ENCODE measurements around the gene GCNT3. TPM values are rescaled to one million over a fixed set of nuclear protein-coding genes. Genes with fewer than 3 reads are reported as not detected.
"Not testable (repeated sequence)": the region's sequence is repeated elsewhere in the genome, so short reads cannot be mapped to it uniquely, and the experiment has no call there.

Gene GCNT3
- total RNA-seq, 1 donor, result 0.72 TPM

GRCh38 chr15:59632714-59633113, 21.1 kb downstream of the GCNT3 start:
- Histone ChIP-seq H3K4me3 (ENCODE audit: insufficient read depth, low read length) (no peak overlapping the region), H3K79me2 (ENCODE audit: insufficient read depth, low read length) (no peaks in the 10 kb centered on the region), H3K4me1 (ENCODE audit: insufficient read depth, low read length) (no peaks in the 10 kb centered on the region), H3K4me2 (ENCODE audit: insufficient read depth, low read length) (no peak overlapping the region), H3K9me3 (ENCODE audit: low read depth, low read length) (no peaks in the 10 kb centered on the region), H4K20me1 (ENCODE audit: insufficient read depth, low read length) (no peaks in the 10 kb centered on the region), H3K27me3 (ENCODE audit: insufficient read depth, low read length) (no peaks in the 10 kb centered on the region), H3K36me3 (ENCODE audit: insufficient read depth, low read length) (no peaks in the 10 kb centered on the region), H2AFZ (ENCODE audit: low read length) (no peak overlapping the region), H3K27ac (ENCODE audit: low read depth, low read length) (no peak overlapping the region)
- DNase-seq (ENCODE audit: insufficient read length, low spot score, missing footprints), result peak; percentile 49
- TF ChIP-seq CTCF (IDR thresholded peaks at IDR 0.05; ENCODE audit: extremely low read depth, low read depth, low read length), result peak; percentile 53

- H4K20me1 ChIP-seq (ENCODE audit: insufficient read depth, low read length), result no peaks in the 10 kb centered on the region
- no peak overlapping the region for H3K4me2 ChIP-seq (ENCODE audit: insufficient read depth, low read length)
- no peak for TF ChIP-seq CTCF (IDR thresholded peaks at IDR 0.05; ENCODE audit: extremely low read depth, low read depth, low read length)
- H3K36me3 ChIP-seq (ENCODE audit: insufficient read depth, low read length), result peaks cover 16% of the 10 kb centered on the region
- DNase-seq (ENCODE audit: insufficient read length, low spot score, missing footprints), result no peak
- no peak overlapping the region for H3K4me3 ChIP-seq (ENCODE audit: insufficient read depth, low read length)
- H3K4me1 ChIP-seq (ENCODE audit: insufficient read depth, low read length), result no peaks in the 10 kb centered on the region
- H3K27ac ChIP-seq (ENCODE audit: low read depth, low read length), result no peak overlapping the region
- no peaks in the 10 kb centered on the region for H3K9me3 ChIP-seq (ENCODE audit: low read depth, low read length)
- no peaks in the 10 kb centered on the region for H3K27me3 ChIP-seq (ENCODE audit: insufficient read depth, low read length)
- no peaks in the 10 kb centered on the region for H3K79me2 ChIP-seq (ENCODE audit: insufficient read depth, low read length)
- H2AFZ ChIP-seq (ENCODE audit: low read length), result no peak overlapping the region
Observed at GRCh38 chr15:59636184-59636583, 24.6 kb downstream of the GCNT3 start.

GRCh38 chr15:59637507-59637906, 25.9 kb downstream of the GCNT3 start:
- H3K4me2 ChIP-seq (ENCODE audit: insufficient read depth, low read length); H3K4me1 ChIP-seq (ENCODE audit: insufficient read depth, low read length); H3K4me3 ChIP-seq (ENCODE audit: insufficient read depth, low read length); H3K79me2 ChIP-seq (ENCODE audit: insufficient read depth, low read length); H2AFZ ChIP-seq (ENCODE audit: low read length); H4K20me1 ChIP-seq (ENCODE audit: insufficient read depth, low read length); H3K27me3 ChIP-seq (ENCODE audit: insufficient read depth, low read length); DNase-seq (ENCODE audit: insufficient read length, low spot score, missing footprints); H3K27ac ChIP-seq (ENCODE audit: low read depth, low read length); H3K9me3 ChIP-seq (ENCODE audit: low read depth, low read length): not testable (repeated sequence)
- H3K36me3 ChIP-seq (ENCODE audit: insufficient read depth, low read length), result peaks cover 19% of the 10 kb centered on the region

- Histone ChIP-seq H3K4me1 (ENCODE audit: insufficient read depth, low read length) (no peaks in the 10 kb centered on the region), H3K9me3 (ENCODE audit: low read depth, low read length) (no peaks in the 10 kb centered on the region), H3K27ac (ENCODE audit: low read depth, low read length) (no peak overlapping the region), H3K4me3 (ENCODE audit: insufficient read depth, low read length) (no peak overlapping the region), H2AFZ (ENCODE audit: low read length) (no peak overlapping the region), H3K27me3 (ENCODE audit: insufficient read depth, low read length) (no peaks in the 10 kb centered on the region), H3K4me2 (ENCODE audit: insufficient read depth, low read length) (no peak overlapping the region), H4K20me1 (ENCODE audit: insufficient read depth, low read length) (peaks cover 3% of the 10 kb centered on the region), H3K36me3 (ENCODE audit: insufficient read depth, low read length) (peaks cover 30% of the 10 kb centered on the region), H3K79me2 (ENCODE audit: insufficient read depth, low read length) (peaks cover 6% of the 10 kb centered on the region)
- peak; percentile 33 for TF ChIP-seq CTCF (IDR thresholded peaks at IDR 0.05; ENCODE audit: extremely low read depth, low read depth, low read length)
- no peak for DNase-seq (ENCODE audit: insufficient read length, low spot score, missing footprints)
Observed at GRCh38 chr15:59642351-59642750, 30.8 kb downstream of the GCNT3 start.
